LNCaP clone FGC (cell line): Measurements from ENCODE around the gene HOXC10.

Experiments used
- DNase-seq: peaks from one replicate; pipeline ENCODE4 v3.0.0-alpha.2; 2011; ENCODE audit warnings: low read depth
- H3K4me3 ChIP-seq: 2 replicates; pipeline ENCODE4 v1.5.1; 2011; ENCODE audit warnings: mild to moderate bottlenecking, low read depth, low read length, control low read depth
- CTCF ChIP-seq: IDR thresholded peaks from 2 replicates; pipeline ENCODE4 v1.5.1; 2012; ENCODE audit warnings: mild to moderate bottlenecking; ENCODE audit not compliant: control insufficient read depth, insufficient read depth; ENCODE audit errors: extremely low read depth

HOXC10 gene

GRCh38 chr12:53978477-53979356 lies 6.2 kb upstream of the HOXC10 start:
- TF ChIP-seq CTCF, result no peak
- H3K4me3 ChIP-seq, result peak overlapping the region; percentile 34
- DNase-seq, result peak; percentile 93

- H3K4me3 ChIP-seq, result no peak overlapping the region
- TF ChIP-seq CTCF, result no peak
- DNase-seq, result no peak
These were observed 4.7 kb upstream of the HOXC10 start for GRCh38 chr12:53980104-53980801.

- no peak overlapping the region for H3K4me3 ChIP-seq
- no peak for TF ChIP-seq CTCF
- DNase-seq, result no peak
These were observed 4.0 kb upstream of the HOXC10 start for GRCh38 chr12:53980802-53981496.

DNA sequence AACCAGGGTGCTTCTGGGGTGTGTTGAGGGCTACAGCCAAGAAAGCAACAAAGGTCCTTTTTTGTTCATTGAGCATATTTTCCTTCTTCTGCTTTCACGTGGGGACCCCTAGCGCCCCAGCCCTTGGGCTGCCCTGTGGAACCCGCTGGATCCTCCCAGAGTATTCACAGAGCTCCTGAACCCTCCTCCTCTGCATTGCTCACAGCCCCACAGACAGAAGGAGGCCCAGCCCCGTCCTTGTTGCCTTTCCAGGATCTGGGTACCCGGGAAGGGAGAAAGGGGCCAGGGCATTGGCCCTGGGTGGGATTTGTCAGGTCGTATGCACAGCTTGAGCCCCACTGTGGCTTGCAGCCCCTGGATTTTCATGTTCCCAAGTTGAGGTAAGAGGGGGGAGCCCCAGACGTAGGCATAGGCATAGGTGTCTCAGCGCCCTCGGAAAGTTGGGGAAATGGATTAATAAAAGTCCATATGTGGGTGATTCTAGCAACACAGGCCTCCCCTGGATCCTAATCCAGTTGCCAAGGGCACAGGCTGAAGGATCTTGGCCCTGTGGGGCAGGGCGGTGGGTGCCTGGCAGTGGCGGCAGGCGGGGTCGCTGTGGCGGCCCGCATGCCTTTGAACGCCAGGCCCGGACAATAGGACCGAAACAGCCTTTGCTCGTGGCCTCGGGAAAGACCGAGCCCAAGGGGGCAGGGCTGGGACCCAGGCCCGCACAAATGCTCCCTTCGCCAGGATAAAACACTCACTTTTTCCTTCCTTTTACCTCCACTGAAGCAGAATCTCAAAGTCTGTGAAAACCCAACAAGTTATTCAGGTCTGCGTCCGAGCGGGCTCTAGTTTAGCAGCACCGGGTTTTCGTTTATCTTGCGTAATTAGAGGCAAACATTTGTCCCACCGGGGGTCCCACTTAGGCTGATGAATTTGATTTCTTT lies 3.0 kb upstream of the HOXC10 start:
- no peak for TF ChIP-seq CTCF
- H3K4me3 ChIP-seq, result no peak overlapping the region
- no peak for DNase-seq

GRCh38 chr12:53982648-53983567 lies 2.0 kb upstream of the HOXC10 start:
- H3K4me3 ChIP-seq, result no peak overlapping the region
- no peak for DNase-seq
- no peak for TF ChIP-seq CTCF
